ENCODE data around the gene CLCN2.
A peak's percentile ranks its signal among the peaks of the same experiment; 100 is the strongest.

The CLCN2 gene

DNA sequence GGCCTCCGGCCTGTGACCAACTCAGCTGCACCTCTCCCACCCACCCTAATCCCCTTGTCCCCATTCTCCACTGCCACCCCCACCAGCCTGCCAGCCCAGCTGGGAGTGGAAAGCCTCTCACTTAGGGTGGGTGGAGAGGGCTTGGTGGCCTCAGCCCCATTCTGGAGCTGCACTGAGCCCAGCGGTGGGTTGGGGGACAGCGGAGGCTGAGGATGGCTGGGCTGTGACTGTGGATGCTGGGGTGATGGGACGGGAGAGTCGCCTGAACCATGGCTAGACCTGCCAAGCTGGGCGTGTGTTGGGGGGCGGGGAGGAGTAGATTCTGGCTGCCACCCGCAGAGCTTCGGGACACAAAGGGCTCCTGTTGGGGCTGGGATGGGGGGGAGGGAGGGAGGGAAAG lies 1.8 kb downstream of the CLCN2 start:
- DNase-seq: no peak

DNA sequence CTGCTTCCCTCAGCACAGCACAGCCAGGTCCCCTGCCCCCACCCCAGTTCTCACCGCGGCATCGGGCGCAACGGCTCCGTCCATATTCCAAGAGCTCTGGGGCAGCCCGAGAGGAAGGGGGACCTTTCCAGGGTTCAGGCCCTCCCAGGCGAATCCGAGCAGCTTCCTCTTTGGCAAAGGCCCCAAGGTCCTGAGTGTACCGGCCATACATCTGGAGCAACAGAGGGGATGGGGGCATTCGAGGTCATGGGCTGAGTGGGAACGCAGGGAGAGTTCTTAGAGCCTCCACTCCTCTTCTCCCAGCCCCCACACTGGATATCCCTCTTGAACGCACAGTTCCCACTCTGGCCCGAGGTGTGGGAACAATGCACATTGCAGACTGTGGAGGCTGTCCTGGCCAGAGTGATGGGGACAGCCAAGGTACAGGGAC lies 2.5 kb downstream of the CLCN2 start:
- DNase-seq: no peak

DNA sequence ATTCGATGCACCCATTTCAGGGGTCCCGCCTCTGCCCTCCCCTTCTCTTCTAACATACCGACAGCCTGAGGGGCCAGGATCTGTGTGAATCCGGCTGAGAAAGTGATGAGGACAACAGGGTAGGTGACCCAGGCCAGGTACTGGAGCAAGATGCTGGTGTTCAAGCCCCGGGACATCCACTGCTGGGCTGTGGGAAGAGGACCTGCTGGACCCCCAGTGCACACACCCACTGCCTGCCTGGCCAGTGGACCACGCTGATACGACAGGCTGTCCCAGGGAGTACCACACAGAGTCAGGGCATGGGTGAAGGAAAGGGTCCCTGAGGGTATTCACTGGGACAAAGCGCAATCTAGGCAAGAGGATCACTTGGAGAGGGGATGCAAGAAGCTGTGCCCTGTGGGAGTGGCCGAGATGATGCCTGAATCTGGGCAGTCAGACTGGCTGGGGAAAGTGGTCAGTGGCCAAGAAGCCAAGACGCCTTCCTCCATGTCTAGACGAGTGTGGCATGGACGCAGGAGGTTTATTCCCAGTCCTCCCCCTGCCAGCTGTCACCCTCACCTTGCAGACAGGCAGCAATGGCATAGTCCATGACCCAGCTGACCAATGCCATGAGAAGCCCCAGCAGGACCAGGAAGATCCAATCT lies 3.2 kb downstream of the CLCN2 start:
- DNase-seq: no peak

DNA sequence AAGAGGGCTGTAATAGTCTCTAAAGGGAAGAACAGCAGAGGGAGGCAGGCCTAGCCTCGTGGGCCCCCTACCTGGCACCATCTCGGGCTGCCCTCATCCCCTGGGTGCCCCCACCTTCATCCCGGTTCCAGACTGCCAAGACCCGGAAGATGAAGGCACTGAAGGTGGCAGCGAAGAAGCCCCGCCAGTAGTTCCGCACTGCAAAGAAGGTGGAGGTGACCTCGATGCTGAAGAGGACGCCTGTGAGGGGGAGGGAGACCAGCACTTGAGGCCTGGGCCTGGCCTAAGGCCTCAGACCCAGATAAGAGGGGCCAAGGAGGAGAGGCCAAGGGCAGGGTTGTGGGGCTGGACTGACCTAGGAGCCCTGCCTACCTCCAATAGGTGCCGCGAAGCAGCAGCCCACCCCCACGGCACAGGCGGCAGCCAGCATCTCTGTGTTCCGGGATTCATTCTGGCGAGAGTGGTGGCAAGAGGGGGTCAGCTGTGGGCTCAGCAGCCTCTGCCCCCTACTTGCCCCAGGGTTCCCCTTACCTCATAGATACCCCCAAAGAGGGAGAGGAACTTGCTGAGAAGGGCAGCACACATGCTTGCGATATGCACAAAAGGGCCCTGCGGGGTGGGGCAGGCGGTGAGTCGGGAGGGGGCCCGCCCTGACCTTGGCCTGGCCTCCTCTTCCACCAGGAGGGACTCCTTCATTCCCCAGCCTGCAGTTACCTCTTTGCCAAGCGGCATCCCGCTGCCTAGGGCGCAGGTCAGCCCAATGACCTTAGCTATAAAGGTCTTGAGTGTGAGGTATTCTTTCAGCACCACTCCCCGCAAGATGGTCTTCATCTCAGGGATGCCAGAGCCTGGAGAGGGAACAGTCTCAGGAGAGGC lies 3.9 kb downstream of the CLCN2 start:
- no peak for DNase-seq

- DNase-seq: no peak
Measured at GRCh38 chr3:184355261-184356040, 6.0 kb downstream of the CLCN2 start.

- no peak for DNase-seq
Measured at GRCh38 chr3:184354754-184355153, 6.7 kb downstream of the CLCN2 start.

- peak; percentile 83 for DNase-seq
Measured at GRCh38 chr3:184354121-184354728, 7.2 kb downstream of the CLCN2 start.

DNA sequence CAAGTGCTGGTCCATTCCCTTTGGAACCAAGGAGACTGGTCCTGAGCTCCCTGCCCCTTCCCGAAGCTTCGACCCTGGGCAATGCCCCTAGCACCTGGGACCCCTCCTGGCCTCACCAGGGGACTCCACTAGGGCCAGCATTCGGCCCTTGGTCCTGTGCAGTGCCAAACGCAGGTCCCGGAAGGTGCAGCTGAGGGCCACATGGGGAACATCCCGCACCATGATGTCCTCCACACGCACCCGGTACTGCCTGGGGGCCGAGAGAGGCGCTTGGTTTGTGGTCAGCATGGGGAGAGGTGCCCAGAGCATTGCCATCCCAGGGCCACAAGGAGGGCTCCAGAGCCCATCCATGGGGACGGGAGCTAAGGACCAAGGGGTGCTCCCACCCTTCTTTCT lies 7.9 kb downstream of the CLCN2 start:
- DNase-seq: no peak

GRCh38 chr3:184352897-184353545 lies 8.4 kb downstream of the CLCN2 start:
- no peak for DNase-seq

DNA sequence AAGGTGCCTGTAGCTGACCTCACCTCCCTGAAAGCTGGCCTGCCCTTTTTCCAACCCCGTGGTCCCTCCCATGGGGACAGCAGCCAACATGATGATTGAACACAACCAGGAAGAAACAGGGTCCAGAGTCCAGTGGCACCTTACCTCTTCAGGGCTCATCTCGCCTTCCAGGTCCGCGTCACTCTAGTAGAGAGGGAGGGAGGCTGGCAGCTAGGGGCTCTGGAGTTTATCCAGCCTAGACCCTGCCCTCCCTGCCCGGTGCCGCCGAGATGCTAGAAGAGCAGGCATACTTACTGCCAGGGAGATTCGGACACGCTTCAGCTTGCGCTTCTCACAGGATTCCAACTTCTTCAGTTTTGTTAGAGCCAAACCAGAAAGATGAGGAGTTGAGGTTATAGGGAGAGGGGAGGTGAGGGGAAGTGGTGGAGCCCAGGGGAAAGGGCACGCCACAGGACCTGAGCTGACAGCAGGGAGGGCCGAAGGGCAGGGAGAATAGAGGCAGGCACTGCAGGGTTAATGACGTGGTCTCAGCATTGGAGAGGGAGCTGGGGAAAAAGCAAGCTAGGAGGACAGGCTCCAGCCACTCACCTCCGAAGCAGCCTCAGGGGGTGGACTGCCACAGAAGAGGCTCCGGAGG lies 9.1 kb downstream of the CLCN2 start:
- no peak for DNase-seq

GRCh38 chr3:184351511-184352148 lies 9.8 kb downstream of the CLCN2 start:
- no peak for DNase-seq

- DNase-seq: no peak
Measured at GRCh38 chr3:184350618-184351017, 10.8 kb downstream of the CLCN2 start.

DNA sequence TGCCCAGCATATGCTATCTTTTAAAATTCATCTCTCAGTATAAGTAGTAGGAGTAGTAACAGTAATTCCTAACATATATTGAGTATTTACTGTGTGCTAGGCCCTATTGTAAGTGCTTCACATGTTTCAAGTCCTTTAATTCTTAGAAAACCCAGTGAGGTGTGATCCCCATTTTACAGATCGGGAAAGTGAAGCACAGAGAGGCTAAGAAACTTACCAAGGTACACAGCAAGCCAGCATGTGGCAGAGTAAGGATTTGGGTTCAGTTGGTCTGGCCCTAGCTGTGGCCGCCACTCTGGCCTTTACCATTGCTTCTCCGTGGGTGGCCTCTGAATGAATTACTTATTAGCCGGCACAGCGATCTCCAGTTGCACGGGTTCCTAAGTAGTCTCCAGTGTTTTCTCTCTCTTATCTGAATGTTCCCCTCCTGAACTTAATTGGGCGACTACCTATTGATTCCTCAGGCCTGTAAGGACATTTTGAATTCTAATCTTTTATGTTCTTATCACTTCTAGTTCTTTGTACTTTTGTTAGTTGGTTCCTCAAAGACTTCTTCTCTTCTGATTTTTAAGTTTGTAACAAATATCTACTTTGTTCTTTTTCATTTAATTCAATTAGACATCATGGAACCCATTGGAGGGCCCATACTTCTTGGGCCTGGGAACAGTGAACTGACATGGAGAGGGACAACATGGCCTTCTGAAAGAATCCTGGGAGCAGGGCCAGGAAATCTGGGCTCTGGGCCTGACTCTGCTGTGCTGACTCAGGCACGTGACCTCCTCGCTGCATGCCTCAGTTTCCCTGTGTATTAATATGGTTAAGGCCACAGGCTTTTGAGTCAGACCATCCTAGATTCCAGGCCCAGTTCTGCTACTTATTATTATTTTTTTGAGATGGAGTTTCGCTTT lies 11.6 kb downstream of the CLCN2 start:
- no peak for DNase-seq

- no peak for DNase-seq
Measured at GRCh38 chr3:184348057-184348382, 13.4 kb downstream of the CLCN2 start.

GRCh38 chr3:184347321-184348056 lies 13.9 kb downstream of the CLCN2 start:
- no peak for DNase-seq

DNA sequence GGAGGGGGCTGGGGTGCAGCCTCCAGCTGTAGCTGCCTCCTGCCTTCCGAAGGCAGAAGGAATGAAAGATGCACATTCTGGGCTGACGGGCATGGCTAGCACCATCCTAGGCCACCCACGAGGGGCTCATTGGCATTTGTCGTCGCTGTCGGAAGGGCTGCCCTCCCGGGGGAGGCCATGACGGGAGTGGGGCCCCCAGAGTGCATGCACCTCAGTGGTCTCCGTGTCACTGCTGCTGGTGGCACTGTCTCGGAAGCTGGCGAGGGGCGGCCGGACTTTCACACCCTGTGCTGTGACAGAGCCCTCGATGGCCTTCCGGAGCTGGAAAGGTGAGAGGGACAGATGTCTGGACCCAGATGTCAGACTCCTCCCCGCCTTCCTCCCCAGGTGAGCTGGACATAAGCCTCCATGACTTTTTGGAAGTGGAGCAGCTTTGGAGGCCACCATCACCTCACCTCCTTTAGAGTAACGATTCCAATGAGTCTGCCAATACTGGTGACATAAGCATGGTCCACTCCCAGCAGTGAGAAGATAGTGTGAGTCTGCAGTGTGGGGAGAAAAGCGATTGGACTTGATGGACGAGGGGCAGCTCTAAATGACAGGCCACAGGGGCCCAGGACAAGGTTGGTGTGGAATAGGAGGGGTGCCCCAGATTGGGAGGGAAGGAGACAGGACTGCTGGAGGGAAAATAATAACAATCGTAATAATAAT lies 14.8 kb downstream of the CLCN2 start:
- DNase-seq: no peak

GRCh38 chr3:184345317-184346144 lies 15.9 kb downstream of the CLCN2 start:
- DNase-seq: no peak
